Loucy (cell line): ENCODE results near the gene AGAP3.

Experiments
- H2AFZ ChIP-seq: fragments of 200-600 bp; sonication (generic); 2 replicates; pipeline ENCODE4 v1.6.0; 2016; ENCODE audit warnings: antibody characterized with exemption, mild to moderate bottlenecking, low read length, moderate library complexity
- H3F3A ChIP-seq: fragments of 200-600 bp; 2 replicates; pipeline ENCODE4 v1.6.0; 2016; ENCODE audit warnings: antibody characterized with exemption, low read depth, mild to moderate bottlenecking
- H3K27me3 ChIP-seq: fragments of 200-600 bp; sonication (generic); 2 replicates; pipeline ENCODE4 v1.6.1; 2014; ENCODE audit warnings: low read length, mild to moderate bottlenecking; ENCODE audit not compliant: insufficient read depth, poor library complexity, severe bottlenecking
- H3K36me3 ChIP-seq: fragments of 200-600 bp; sonication (generic); 2 replicates; pipeline ENCODE4 v1.6.1; 2016; ENCODE audit warnings: low read length; ENCODE audit not compliant: insufficient read depth
- H3K4me1 ChIP-seq: fragments of 200-600 bp; sonication (generic); 2 replicates; pipeline ENCODE4 v1.5.1; 2014; ENCODE audit warnings: low read length, mild to moderate bottlenecking; ENCODE audit not compliant: insufficient read depth, poor library complexity, severe bottlenecking
- H3K4me2 ChIP-seq: fragments of 200-600 bp; sonication (generic); 2 replicates; pipeline ENCODE4 v1.6.0; 2014; ENCODE audit warnings: antibody characterized with exemption, low read length, low read depth, mild to moderate bottlenecking; ENCODE audit not compliant: poor library complexity, severe bottlenecking
- H3K4me3 ChIP-seq: fragments of 200-600 bp; sonication (generic); 2 replicates; pipeline ENCODE4 v1.5.1; 2014; ENCODE audit warnings: low read length, mild to moderate bottlenecking, mixed read lengths; ENCODE audit not compliant: poor library complexity, severe bottlenecking
- H3K79me2 ChIP-seq: fragments of 200-600 bp; sonication (generic); 2 replicates; pipeline ENCODE4 v1.6.1; 2014; ENCODE audit warnings: low read length; ENCODE audit not compliant: insufficient read depth
- H3K9ac ChIP-seq: fragments of 200-600 bp; sonication (generic); 2 replicates; pipeline ENCODE4 v1.6.0; 2014; ENCODE audit warnings: mild to moderate bottlenecking, low read depth, low read length, moderate library complexity; ENCODE audit not compliant: poor library complexity, severe bottlenecking
- H3K9me2 ChIP-seq: fragments of 200-600 bp; sonication (generic); replicated peaks from 2 replicates; pipeline ENCODE4 v1.6.1; 2016; ENCODE audit warnings: low read depth, low read length, mixed read lengths
- H3K9me3 ChIP-seq: fragments of 200-600 bp; sonication (generic); 2 replicates; pipeline ENCODE4 v1.6.1; 2014; ENCODE audit warnings: mild to moderate bottlenecking, antibody characterized with exemption, low read length, low read depth; ENCODE audit not compliant: insufficient read depth
- H4K20me1 ChIP-seq: fragments of 200-600 bp; sonication (generic); 2 replicates; pipeline ENCODE4 v1.6.0; 2014; ENCODE audit warnings: antibody characterized with exemption, low read length, mild to moderate bottlenecking; ENCODE audit not compliant: insufficient read depth, poor library complexity, severe bottlenecking
- CTCF ChIP-seq: fragments of 200-600 bp; sonication (generic); conservative IDR thresholded peaks from 2 replicates; pipeline ENCODE4 v1.5.1; 2014; ENCODE audit warnings: mild to moderate bottlenecking, antibody characterized with exemption, low read length
- EZH2phosphoT487 ChIP-seq: fragments of 200-600 bp; IDR thresholded peaks from 2 replicates; pipeline ENCODE4 v1.6.1; 2018; ENCODE audit warnings: antibody characterized with exemption, mild to moderate bottlenecking, moderate library complexity, borderline replicate concordance

Gene AGAP3

DNA sequence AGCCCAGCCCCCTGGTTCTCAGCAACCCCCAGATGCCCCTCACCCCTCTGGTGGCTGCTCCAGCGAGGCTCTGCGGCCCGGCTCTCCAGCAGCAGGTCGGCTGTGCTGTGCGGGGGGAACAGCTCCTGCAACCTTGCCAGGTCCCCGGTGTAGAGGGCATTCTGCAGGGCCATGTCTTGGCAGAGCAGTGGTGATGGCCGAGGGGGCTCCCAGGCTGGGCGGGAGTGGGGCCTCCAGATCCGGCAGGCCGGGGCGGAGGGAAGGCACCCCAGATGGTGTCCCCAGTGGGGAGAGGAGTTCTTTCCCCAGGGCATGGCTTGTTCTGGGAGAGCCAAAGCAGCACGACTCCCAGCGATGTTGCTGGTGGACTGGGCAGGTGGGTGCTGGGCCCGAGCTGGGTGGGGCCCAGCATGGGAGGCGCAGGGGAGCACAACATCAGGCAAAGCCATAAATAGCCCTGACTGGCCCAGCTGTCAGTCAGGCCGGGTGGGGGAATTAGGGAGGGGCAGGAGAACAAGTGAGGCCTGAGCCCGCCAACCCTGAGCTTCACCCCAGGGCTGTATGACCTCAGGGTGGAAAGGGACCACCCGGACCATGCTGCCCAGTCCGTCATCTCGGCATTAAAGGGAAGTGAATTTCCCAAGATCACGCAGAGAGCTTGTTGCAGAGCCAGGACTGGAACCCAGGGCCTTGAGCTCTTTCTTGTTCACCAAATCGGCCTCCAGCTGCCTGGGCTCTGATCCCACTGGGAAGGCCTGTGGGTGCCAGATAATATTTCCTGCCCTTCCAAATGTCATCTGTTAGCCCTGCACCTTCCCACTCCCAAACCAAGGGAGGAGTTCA, 101.4 kb downstream of the AGAP3 start:
- Histone ChIP-seq H3K4me1 (peaks cover 11% of the 10 kb centered on the region), H3F3A (no peaks in the 10 kb centered on the region), H3K9me2 (no peaks in the 10 kb centered on the region), H4K20me1 (no peaks in the 10 kb centered on the region), H3K27me3 (no peaks in the 10 kb centered on the region), H3K4me2 (peak overlapping the region; percentile 6), H3K9me3 (no peaks in the 10 kb centered on the region), H3K4me3 (no peak overlapping the region), H3K9ac (no peak overlapping the region), H3K79me2 (no peaks in the 10 kb centered on the region), H3K36me3 (no peaks in the 10 kb centered on the region), H2AFZ (no peak overlapping the region)
- TF ChIP-seq EZH2phosphoT487 (no peak), CTCF (no peak)

GRCh38 chr7:151188252-151188542, 101.9 kb downstream of the AGAP3 start:
- no peak overlapping the region for H3K9ac ChIP-seq
- H3K79me2 ChIP-seq: no peaks in the 10 kb centered on the region
- no peaks in the 10 kb centered on the region for H3K27me3 ChIP-seq
- no peak overlapping the region for H2AFZ ChIP-seq
- H3K4me2 ChIP-seq: peak overlapping the region; percentile 6
- H3K4me1 ChIP-seq: peaks cover 11% of the 10 kb centered on the region
- no peak overlapping the region for H3K4me3 ChIP-seq
- no peaks in the 10 kb centered on the region for H3K9me2 ChIP-seq
- TF ChIP-seq EZH2phosphoT487: no peak
- TF ChIP-seq CTCF: no peak
- H3K9me3 ChIP-seq: no peaks in the 10 kb centered on the region
- H3K36me3 ChIP-seq: no peaks in the 10 kb centered on the region
- H4K20me1 ChIP-seq: no peaks in the 10 kb centered on the region
- no peaks in the 10 kb centered on the region for H3F3A ChIP-seq

DNA sequence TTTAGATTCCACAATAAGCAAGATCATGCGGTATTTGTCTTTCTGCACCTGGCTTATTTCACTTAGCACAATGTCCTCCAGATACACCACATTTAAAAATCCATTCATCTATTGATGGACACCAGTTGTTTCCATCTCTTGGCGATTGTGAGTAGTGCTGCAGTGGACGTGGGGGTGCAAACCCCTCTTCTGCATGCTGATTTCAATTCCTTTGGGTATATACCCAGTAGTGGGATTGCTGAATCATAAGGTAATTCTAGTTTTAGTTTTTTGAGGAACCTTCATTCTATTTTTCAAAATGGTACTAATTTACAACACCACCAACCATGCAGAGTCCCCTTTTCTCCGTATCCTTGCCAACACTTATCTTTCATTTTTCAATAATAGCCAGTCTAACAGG, 102.8 kb downstream of the AGAP3 start:
- H3K27me3 ChIP-seq: no peaks in the 10 kb centered on the region
- H3K79me2 ChIP-seq: no peaks in the 10 kb centered on the region
- H3K36me3 ChIP-seq: no peaks in the 10 kb centered on the region
- H2AFZ ChIP-seq: no peak overlapping the region
- no peaks in the 10 kb centered on the region for H3K9me2 ChIP-seq
- no peaks in the 10 kb centered on the region for H3K9me3 ChIP-seq
- H3K4me1 ChIP-seq: peaks cover 12% of the 10 kb centered on the region
- TF ChIP-seq EZH2phosphoT487 (no peak), CTCF (no peak)
- H3F3A ChIP-seq: no peaks in the 10 kb centered on the region
- no peak overlapping the region for H3K4me3 ChIP-seq
- no peaks in the 10 kb centered on the region for H4K20me1 ChIP-seq
- no peak overlapping the region for H3K9ac ChIP-seq
- no peak overlapping the region for H3K4me2 ChIP-seq
